Mesendoderm (in vitro differentiated cells): Measurements from ENCODE around the gene NXF3.
"Not testable (repeated sequence)": the region's sequence is repeated elsewhere in the genome, so short reads cannot be mapped to it uniquely, and the experiment has no call there.

Source experiments
- DNase-seq: peaks from one replicate; pipeline ENCODE4 v3.0.0; 2013
- H2AK5ac ChIP-seq: 2 replicates; pipeline ENCODE4 v1.6.1; 2013; ENCODE audit warnings: low read length, inconsistent platforms
- H2BK120ac ChIP-seq: 2 replicates; pipeline ENCODE4 v1.6.1; 2013; ENCODE audit warnings: low read depth, mild to moderate bottlenecking, low read length, moderate library complexity, mixed read lengths
- H2BK15ac ChIP-seq: replicated peaks from 2 replicates; pipeline ENCODE4 v1.6.1; 2013; ENCODE audit warnings: low read depth, mild to moderate bottlenecking, moderate library complexity
- H2BK5ac ChIP-seq: 2 replicates; pipeline ENCODE4 v1.6.1; 2013; ENCODE audit warnings: low read length, inconsistent platforms
- H3K18ac ChIP-seq: 2 replicates; pipeline ENCODE4 v1.6.1; 2013; ENCODE audit warnings: mild to moderate bottlenecking, low read length, mixed read lengths
- H3K23ac ChIP-seq: one replicate; pipeline ENCODE4 v1.6.1; 2013; ENCODE audit warnings: low read length
- H3K27ac ChIP-seq: 2 replicates; pipeline ENCODE4 v1.5.1; 2013; ENCODE audit warnings: low read depth, mild to moderate bottlenecking, inconsistent platforms, low read length, moderate library complexity
- H3K27me3 ChIP-seq: 2 replicates; pipeline ENCODE4 v1.6.1; 2013; ENCODE audit warnings: low read length, control low read depth, mild to moderate bottlenecking, inconsistent platforms; ENCODE audit not compliant: insufficient read depth, poor library complexity
- H3K36me3 ChIP-seq: 2 replicates; pipeline ENCODE4 v1.6.1; 2013; ENCODE audit warnings: low read length, inconsistent platforms; ENCODE audit not compliant: control insufficient read depth, insufficient read depth
- H3K4ac ChIP-seq: one replicate; pipeline ENCODE4 v1.6.1; 2013; ENCODE audit warnings: low read depth, mild to moderate bottlenecking, low read length, moderate library complexity
- H3K4me1 ChIP-seq: 2 replicates; pipeline ENCODE4 v1.6.1; 2013; ENCODE audit warnings: low read depth, low read length, inconsistent platforms; ENCODE audit not compliant: control insufficient read depth
- H3K4me2 ChIP-seq: 2 replicates; pipeline ENCODE4 v1.6.1; 2013; ENCODE audit warnings: low read length
- H3K4me3 ChIP-seq: 2 replicates; pipeline ENCODE4 v1.5.1; 2013; ENCODE audit warnings: mild to moderate bottlenecking, low read length
- H3K56ac ChIP-seq: one replicate; pipeline ENCODE4 v1.6.1; 2013; ENCODE audit warnings: low read length
- H3K79me1 ChIP-seq: 2 replicates; pipeline ENCODE4 v1.6.1; 2013; ENCODE audit warnings: low read length, inconsistent platforms
- H3K79me2 ChIP-seq: 2 replicates; pipeline ENCODE4 v1.6.1; 2013; ENCODE audit warnings: mild to moderate bottlenecking, low read length; ENCODE audit not compliant: control insufficient read depth, insufficient read depth
- H3K9ac ChIP-seq: 2 replicates; pipeline ENCODE4 v1.6.1; 2013; ENCODE audit warnings: low read length, inconsistent platforms
- H4K5ac ChIP-seq: one replicate; pipeline ENCODE4 v1.6.1; 2013; ENCODE audit warnings: low read length
- H4K8ac ChIP-seq: one replicate; pipeline ENCODE4 v1.6.1; 2013; ENCODE audit warnings: low read depth, mild to moderate bottlenecking, control low read depth, low read length, moderate library complexity
- WGBS: extraction: QIAGEN DNeasy Blood & Tissue Kit; methylation state at CpG from one replicate; pipeline ENCODE4 v1.1.7; 2013; ENCODE audit warnings: low lambda C conversion rate, missing lambda C conversion rate; ENCODE audit not compliant: insufficient coverage; ENCODE audit errors: extremely low coverage; 5-methylcytosine and 5-hydroxymethylcytosine counted together

NXF3 gene

DNA sequence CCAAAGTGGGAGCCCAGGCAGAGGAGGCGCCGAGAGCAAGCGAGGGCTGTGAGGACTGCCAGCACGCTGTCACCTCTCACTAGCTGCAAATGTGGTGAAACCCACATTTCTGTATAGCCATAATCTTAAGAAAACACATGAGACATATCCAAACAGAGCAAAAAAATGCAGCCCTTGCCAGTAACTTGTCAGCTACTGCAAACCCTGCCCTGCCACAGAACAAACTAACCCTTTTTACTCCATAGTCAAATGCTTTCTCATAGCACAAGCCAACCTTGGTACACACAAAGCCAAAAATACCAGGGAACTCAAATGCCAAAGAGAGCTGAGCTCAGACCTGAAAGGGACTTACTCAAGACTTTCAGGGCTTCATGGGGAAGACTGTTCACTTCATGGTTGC is 14.9 kb upstream of the NXF3 start:
- Histone ChIP-seq H3K4ac (no peak overlapping the region), H3K79me2 (no peaks in the 10 kb centered on the region), H3K18ac (no peak overlapping the region), H3K36me3 (no peaks in the 10 kb centered on the region), H2BK15ac (no peak overlapping the region), H2BK5ac (no peak overlapping the region), H4K8ac (no peak overlapping the region), H3K27ac (no peak overlapping the region), H3K79me1 (no peaks in the 10 kb centered on the region), H3K4me3 (no peak overlapping the region), H3K4me2 (no peak overlapping the region), H3K9ac (no peak overlapping the region), H3K56ac (no peak overlapping the region), H4K5ac (no peak overlapping the region), H3K4me1 (no peaks in the 10 kb centered on the region), H3K27me3 (no peaks in the 10 kb centered on the region), H2AK5ac (no peak overlapping the region), H3K23ac (no peak overlapping the region), H2BK120ac (no peak overlapping the region)
- WGBS: no CpG with 5 or more reads among the region's 4 CpGs
- DNase-seq: no peak

GRCh38 chrX:103107227-103107737 is 14.3 kb upstream of the NXF3 start:
- H3K23ac ChIP-seq, H4K5ac ChIP-seq, H3K27ac ChIP-seq, H3K79me1 ChIP-seq, H3K36me3 ChIP-seq, H3K4ac ChIP-seq, DNase-seq, H2BK120ac ChIP-seq, H3K4me3 ChIP-seq, H3K9ac ChIP-seq, H2BK5ac ChIP-seq, H3K56ac ChIP-seq, H3K79me2 ChIP-seq, H3K27me3 ChIP-seq, H2BK15ac ChIP-seq, H3K18ac ChIP-seq, H2AK5ac ChIP-seq, H4K8ac ChIP-seq, H3K4me2 ChIP-seq, H3K4me1 ChIP-seq: not testable (repeated sequence)
- WGBS: no CpG with 5 or more reads among the region's 21 CpGs

DNA sequence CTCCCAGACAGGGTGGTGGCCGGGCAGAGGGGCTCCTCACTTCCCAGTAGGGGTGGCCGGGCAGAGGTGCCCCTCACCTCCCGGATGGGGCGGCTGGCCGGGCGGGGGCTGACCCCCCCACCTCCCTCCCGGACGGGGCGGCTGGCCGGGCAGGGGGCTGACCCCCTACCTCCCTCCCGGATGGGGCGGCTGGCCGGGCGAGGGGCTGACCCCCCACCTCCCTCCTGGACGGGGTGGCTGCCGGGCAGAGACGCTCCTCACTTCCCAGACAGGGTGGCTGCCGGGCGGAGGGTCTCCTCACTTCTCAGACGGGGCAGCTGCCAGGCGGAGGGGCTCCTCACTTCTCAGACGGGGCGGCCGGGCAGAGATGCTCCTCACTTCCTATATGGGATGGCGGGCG is 11.4 kb upstream of the NXF3 start:
- H3K4me2 ChIP-seq, H4K5ac ChIP-seq, H3K4me3 ChIP-seq, H3K79me1 ChIP-seq, H2BK15ac ChIP-seq, H2AK5ac ChIP-seq, H3K9ac ChIP-seq, H3K4ac ChIP-seq, H3K36me3 ChIP-seq, H2BK5ac ChIP-seq, H2BK120ac ChIP-seq, H3K79me2 ChIP-seq, H3K56ac ChIP-seq, DNase-seq, H3K27ac ChIP-seq, H3K23ac ChIP-seq, H4K8ac ChIP-seq, H3K18ac ChIP-seq, H3K4me1 ChIP-seq, H3K27me3 ChIP-seq: not testable (repeated sequence)
- no CpG with 5 or more reads among the region's 26 CpGs for WGBS

DNA sequence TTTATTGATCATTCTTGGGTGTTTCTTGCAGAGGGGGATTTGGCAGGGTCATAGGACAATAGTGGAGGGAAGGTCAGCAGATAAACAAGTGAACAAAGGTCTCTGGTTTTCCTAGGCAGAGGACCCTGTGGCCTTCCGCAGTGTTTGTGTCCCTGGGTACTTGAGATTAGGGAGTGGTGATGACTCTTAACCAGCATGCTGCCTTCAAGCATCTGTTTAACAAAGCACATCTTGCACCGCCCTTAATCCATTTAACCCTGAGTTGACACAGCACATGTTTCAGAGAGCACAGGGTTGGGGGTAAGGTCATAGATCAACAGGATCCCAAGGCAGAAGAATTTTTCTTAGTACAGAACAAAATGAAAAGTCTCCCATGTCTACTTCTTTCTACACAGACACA is 10.9 kb upstream of the NXF3 start:
- not testable (repeated sequence) for H3K4me1 ChIP-seq, H3K4me2 ChIP-seq, H4K8ac ChIP-seq, H2AK5ac ChIP-seq, H3K27me3 ChIP-seq, H3K79me1 ChIP-seq, H3K4me3 ChIP-seq, H2BK120ac ChIP-seq, H3K4ac ChIP-seq, H3K79me2 ChIP-seq, H2BK5ac ChIP-seq, H3K23ac ChIP-seq, H3K56ac ChIP-seq, H3K27ac ChIP-seq, H3K18ac ChIP-seq, H3K9ac ChIP-seq, H2BK15ac ChIP-seq, H3K36me3 ChIP-seq, DNase-seq, H4K5ac ChIP-seq
- no CpG with 5 or more reads among the region's 2 CpGs for WGBS

GRCh38 chrX:103101299-103102042 is 8.5 kb upstream of the NXF3 start:
- Histone ChIP-seq H3K56ac (peak overlapping the region; percentile 50), H3K18ac (no peak overlapping the region), H3K23ac (no peak overlapping the region), H3K27me3 (no peaks in the 10 kb centered on the region), H3K4me3 (no peak overlapping the region), H3K4me2 (no peak overlapping the region), H3K79me1 (no peaks in the 10 kb centered on the region), H2AK5ac (no peak overlapping the region), H3K9ac (no peak overlapping the region), H2BK15ac (no peak overlapping the region), H3K79me2 (no peaks in the 10 kb centered on the region), H3K4me1 (peaks cover 2% of the 10 kb centered on the region), H4K8ac (no peak overlapping the region), H3K27ac (peak overlapping the region; percentile 83), H2BK5ac (peak overlapping the region; percentile 47), H3K4ac (no peak overlapping the region), H4K5ac (no peak overlapping the region), H3K36me3 (no peaks in the 10 kb centered on the region), H2BK120ac (no peak overlapping the region)
- DNase-seq: peak; percentile 83
- no CpG with 5 or more reads among the region's 3 CpGs for WGBS

DNA sequence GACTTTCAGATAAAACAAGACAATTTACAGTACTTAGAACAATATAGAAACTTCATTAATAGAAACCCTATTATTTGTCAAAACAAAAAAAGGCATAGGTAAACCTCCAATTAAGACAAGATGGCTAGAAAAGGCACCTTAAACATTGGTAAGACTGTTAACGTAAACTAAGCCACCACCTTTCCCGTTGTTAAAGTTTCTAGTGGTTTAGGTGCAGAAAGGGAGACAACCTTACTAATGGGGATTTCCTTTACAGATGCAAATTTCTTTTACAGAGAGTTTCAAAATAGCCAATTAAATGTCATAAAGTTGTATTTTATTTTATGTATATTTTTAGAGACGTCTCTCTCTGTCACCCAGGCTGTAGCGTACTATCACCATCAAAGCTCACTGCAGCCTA is 7.5 kb upstream of the NXF3 start:
- Histone ChIP-seq H3K4me2 (no peak overlapping the region), H3K56ac (no peak overlapping the region), H3K79me1 (no peaks in the 10 kb centered on the region), H3K4me1 (peaks cover 2% of the 10 kb centered on the region), H4K8ac (no peak overlapping the region), H2BK120ac (no peak overlapping the region), H3K27ac (peak overlapping the region; percentile 44), H3K27me3 (no peaks in the 10 kb centered on the region), H2AK5ac (no peak overlapping the region), H3K4me3 (no peak overlapping the region), H3K9ac (no peak overlapping the region), H3K36me3 (no peaks in the 10 kb centered on the region), H2BK15ac (no peak overlapping the region), H3K23ac (no peak overlapping the region), H3K4ac (no peak overlapping the region), H2BK5ac (no peak overlapping the region), H3K79me2 (no peaks in the 10 kb centered on the region), H4K5ac (no peak overlapping the region), H3K18ac (no peak overlapping the region)
- no peak for DNase-seq
- WGBS: no CpG with 5 or more reads among the region's 4 CpGs
